ENCODE results near the gene NBPF3.
"Not testable (repeated sequence)": the region's sequence is repeated elsewhere in the genome, so short reads cannot be mapped to it uniquely, and the experiment has no call there.

NBPF3 gene

DNA sequence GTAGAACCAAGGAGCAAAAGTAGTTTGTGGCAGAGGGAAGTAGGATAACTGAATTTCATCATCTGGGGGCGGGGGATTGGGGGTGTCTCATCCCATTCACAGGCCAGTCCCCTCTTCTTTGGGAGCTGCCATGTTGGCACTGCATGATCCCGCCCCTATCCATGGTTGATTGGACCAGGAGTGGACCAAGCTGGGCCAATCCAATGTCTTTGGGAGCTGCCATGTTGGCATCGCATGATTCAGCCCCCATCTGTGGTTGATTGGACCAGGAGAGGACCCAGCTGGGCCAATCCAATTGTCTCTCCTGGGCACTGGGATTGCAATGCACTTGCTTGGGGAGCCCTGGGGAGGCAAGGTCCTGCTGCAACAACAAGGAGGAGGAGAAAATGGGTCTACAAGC, 56.9 kb downstream of the NBPF3 start:
- no peak for DNase-seq

DNA sequence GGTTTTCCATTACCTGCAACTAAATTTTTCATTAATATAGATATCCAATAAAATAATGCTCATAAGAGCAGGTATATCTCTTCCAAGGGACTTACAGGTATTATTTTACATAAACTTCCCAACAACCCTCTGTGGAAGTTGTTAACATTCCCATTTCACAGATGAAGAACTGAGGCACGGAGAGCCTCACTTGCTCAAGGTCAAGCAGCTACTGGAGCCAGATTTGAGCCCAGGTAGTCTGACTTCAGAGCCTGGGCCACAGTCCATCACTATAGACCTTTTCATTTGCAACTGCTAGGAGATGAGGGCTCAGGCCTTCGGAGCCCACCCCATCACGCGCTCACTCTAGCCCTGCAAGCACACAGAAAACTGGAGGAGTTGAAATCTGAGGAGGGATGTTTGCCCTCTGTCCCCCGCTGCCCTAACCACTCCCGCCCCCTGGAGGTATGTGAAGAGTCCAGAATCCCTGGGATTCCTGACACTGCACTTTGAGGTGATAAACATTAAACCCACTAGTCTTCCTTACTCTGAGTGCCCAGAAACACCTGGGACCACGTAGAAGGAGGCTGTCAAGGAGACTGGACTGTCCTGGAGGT, 57.6 kb downstream of the NBPF3 start:
- DNase-seq = no peak

DNA sequence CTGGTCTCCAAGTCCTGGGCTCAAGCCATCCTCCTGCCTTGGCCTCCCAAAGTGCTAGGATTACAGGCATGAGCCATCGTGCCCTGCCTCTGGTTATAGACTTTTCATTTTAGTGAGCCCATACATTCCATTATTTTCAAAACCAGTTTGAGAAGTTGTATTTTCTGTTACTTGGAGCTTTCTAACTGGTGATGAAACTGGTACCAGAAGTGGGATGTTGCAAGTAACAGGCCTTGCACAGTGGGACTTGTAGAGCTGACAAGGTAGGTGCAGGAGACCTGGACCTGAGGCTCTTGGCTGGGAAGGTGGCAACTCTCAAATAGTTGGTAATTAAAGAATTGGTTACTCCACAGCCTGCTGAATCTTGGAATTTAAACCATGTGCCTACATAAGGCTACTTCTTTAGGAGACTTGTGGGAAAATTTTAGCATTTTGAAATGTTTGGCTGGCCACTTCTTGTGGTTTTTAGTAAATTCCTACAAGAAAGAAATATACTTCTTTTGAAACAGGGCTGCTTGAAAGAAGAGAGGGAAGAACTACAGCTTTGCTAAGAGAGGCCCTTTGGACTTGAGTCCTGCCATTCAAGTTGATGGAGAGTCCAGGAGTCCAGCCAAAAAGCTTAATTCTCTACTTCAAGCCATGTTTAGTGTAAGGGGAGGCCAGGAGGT, 59.5 kb downstream of the NBPF3 start:
- DNase-seq = no peak

DNA sequence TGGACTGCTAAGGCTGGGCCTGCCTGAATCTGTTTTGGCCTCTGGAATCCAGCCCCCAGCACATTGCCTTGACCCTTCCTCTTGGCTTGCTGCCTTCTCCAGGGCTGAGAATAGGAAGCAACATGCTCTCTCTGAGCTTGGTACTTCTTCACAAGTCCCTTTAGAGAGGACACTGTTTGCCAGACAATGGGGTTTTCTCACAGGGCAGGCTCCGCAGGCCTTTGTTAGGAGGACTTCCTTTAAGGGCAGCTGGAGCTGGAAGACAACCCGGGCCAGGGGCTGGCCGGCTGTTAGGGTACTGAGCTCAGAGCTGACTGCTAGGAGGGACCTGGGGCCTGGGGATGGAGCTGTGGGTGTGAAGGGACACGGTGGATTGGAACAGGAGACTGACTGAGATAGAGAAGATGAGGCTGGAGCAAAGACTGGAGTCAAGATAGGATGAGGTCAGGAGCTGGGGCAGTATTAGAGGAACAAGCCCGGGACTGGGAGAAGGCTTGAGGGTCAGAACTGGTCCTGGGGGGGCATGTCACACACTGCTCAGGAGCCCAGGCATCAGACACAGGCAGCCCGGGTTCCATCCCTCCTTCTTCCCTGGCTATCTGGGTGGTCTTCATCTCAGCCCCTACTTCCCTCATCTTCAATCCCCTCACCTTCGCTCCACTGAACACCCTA, 63.9 kb downstream of the NBPF3 start:
- DNase-seq = no peak

DNA sequence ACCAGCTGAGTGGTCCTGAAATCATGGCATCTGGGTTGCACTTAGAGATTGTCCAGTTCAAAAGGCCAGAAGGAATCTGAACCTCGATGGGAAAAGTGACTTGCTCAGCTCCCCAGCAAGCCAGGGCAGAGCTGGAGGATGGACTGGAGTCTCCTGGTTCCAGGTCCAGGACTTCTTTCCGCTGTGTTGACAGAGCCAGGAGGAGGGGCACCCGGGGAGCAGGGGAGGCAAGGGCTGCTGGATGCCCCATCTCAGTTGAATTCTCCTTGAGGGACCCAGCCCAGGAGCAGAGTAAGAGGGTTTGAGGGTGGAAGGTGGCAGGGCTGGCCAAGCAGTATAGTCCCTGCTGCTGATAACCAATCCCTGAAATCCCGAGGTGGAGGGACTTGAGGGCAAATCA, 66.9 kb downstream of the NBPF3 start:
- DNase-seq = no peak

DNA sequence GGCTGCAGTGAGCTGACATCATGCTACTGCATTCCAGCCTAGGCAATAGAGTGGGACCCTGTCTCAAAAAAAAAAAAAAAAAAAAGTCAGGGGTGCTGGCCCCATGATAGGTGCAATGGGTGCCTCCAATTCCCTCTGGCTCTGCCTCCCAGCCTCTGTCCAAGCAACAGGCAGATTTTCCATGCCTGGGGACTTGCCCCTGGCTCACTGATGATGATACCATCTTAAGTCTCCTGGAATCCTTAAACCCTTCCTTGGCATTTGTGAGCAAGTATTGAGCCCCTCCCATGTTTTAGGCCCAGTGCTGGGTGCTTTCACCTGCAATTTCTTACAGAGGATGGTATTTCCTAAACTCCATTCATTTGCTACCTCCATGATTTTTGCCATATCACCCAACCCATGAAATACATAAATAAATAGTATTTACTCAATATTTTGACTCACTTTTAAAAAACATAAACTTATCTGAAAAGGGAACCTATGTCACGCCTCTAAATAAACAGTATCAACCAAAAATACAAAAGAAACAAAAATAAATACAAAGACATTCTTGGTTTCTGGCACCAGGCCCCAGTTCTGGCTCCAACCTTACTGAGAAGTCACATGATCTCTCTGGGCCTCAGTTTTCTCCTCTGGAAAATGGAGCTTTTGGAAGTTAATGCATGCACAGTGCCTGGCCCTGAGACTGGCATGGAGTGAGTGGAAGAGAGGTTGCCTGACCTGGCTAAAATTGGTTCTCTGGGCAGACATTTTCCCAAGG, 67.8 kb downstream of the NBPF3 start:
- no peak for DNase-seq

DNA sequence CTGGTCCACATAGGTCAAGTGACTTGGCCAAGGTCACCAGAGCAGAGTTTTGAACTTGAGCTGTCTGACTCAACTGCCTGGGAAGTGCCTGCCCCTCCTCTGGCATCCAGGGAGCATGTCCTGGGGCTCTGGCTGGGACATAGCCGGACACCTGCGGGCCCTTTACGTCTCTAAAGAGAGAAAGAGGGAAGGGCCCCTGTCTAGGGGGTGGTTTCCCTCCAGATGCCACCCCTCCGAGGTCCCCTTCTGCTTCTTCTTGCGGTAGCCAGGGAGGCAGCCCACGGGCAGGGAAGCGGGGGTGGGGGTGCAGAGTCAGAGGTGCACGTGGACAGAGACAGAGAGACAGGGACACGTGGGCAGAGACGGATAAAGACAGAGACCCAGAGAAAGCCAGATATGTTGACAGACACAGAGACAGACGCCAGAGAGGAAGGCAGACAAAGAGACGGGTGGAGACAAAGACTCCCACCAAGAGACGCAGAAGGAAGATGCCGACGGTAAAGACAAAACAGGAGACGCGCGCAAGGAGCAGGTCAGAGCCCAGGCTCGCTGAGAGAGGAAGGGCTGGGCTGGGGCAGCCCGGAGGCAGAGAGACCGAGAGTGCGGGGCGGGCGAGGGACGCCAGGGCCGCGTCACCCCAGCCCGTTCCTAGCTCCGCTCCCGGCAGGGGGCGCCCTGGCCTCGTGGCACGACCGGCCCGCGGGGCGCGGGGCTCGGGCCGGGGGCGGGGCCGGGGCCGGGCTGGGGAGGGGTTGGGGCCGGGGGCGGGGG, 68.8 kb downstream of the NBPF3 start:
- peak; percentile 59 for DNase-seq

DNA sequence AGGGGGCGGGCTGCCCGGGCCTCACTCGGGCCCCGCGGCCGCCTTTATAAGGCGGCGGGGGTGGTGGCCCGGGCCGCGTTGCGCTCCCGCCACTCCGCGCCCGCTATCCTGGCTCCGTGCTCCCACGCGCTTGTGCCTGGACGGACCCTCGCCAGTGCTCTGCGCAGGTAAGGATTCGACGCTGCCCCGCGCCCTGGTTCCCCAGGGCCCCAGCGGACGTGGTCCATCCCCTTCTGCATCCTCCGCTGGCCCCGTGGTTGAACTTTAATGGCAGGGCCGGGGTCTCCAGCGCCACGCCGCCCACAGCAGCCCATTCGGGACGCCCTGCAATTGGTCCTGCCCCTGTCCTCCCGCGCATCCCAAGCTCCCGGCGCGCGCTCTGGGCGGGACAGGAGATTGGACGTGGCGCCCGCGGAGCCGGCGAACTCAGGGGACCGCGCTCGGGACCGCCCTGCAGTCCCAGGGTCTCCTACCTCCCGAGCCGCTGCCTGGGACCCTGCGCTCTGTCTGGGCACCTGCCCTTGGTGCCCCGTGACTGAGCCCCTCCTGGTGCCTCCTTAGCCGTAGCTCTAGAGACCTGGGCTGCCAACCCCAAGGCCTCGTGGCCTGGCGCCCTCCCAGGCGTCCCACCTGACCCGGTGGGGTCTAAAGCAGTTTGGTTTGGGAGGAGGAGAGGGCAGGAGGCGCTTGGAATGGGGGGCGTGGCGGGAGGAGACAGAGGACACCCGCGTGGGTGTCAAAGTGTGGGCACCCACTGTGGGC, 69.6 kb downstream of the NBPF3 start, which contains the start of gene ALPL:
ALPL (plus strand) TSS at position 73 of the 762 bp plus-strand sequence. CDS start 44,659 bp downstream, outside the sequence.
- no peak for DNase-seq

DNA sequence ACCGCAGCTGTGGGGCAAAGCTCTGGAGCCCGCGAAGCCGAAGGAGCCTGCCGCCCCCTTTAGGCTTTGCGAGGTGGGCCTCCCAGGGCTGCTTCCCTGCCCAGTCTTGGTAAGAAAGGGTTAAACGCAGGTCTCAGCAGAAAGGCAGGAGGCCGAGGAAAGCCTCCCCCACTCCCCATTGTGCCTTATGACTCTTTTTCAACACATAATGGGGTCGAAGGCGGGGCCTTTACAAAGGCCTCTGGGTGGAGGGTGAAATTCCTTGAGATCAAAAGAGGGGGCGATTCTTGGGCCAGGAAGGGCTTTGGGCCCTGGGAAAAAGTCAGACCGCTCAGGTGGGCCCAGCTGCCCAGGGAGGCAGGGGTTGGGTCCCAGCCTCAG, 70.2 kb downstream of the NBPF3 start:
- DNase-seq = no peak

DNA sequence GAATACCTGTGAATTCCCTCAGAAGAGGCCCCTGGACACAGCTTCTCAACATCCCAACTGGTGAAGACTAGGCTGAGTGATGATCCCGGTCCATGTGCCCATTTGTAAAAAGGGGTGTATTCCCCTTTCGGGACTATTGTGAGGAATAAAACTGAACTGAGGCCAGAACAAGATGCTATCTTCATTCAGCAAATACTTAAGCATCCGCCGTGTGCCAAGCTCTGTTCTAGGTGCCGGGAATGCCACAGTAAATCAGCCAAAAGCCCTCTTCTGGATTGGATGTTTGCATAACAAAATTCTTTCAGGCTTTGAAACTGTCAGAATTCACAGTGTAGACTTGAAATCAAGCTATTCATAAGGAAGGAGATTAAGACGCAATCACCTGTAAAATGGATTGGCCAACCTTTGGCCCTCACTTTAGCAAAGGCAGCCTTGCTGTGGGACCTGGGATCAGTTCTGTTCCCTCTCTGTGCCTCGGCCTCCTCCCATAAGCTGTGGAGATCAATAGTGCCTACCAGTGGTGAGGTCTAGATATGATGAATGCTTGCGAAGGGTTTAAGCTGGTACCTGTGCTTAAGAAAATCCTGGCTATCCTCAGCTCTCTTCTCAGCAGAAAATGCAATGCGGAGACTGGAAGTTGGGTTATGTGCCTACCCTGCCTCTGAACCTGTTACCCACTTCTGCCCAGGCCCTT, 71.1 kb downstream of the NBPF3 start:
- no peak for DNase-seq

DNA sequence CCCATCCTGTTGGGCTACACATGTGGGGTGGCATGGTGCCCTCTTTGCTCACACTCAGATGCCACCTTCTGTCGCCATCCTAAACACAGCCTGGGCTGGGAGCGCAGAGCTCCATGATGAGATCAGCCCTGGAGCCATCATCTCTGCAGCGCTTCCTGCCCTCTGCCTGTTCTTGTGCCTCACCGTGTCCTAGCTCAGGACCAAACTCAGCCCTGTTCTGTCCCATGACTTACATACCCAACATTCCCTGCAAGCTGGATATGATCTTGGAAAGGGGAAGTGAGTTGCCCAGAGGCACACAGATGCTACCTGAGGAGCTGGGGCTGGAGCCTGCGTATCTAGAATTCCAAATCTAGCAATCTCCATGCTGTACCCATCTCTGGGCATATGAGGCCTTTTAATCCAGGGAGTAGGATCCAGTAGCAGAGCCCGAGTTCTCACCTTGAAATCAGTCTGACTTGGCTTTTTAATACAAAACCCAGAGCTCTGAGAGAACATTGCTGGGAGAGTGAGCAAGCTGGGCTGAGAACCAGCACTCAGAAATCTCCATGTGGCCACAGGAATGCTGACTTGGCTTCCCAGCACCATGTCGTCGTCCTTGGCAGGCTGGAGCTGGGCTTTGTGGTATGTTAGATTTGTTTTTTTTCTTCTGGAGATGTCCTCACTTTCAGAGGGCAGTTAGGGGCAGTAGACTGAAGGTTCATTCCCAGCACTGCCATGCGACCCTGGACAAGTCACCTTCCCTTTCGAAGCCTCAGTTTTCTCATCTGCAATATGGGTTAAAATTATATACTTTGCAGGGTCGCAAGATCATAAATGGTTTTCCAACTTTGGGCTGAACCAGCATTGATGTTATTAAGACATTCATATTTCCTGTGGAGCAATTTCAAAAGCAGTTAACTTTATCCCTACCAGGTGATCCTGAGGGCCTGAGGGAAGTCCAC, 71.9 kb downstream of the NBPF3 start:
- DNase-seq = no peak

DNA sequence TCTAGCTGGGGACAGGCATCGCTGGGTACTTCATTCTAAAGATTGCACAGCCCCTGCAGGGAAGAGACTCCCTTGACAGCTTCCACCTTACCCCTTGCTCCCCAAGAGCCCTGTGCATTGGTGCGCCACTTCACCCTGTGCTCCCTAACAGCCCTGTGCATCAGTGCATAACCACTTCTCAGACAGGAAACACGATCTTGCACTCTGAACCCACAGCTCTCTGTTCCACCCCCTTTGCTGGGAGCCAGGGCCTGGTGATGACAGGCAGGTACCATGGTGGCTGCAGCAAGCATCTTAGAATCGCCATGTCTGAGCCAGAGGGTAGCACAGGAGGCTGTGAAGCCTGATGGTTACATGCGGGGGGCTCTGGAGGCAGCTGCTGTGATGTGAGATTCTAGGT, 74.3 kb downstream of the NBPF3 start:
- no peak for DNase-seq

DNA sequence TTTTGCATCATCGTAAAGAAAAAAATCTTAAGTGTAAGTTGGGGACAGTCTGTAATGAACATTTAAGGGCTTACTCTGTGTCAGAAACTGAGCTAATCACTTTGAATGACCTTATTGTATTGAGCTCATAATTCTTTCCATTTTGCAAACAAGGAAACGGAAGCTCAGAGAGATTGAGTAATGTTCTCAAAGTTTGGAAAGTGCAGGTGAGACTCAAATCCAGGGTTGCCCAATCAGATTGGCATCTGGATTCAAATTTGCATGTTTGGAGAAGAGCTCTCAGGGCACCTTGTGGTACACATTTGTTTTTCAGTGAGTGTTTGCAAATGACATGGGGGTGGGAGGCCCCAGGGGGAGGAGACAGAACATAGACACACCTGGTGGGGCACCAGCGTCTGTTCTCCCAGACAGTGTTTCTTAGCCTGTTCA, 77.2 kb downstream of the NBPF3 start:
- DNase-seq = no peak

DNA sequence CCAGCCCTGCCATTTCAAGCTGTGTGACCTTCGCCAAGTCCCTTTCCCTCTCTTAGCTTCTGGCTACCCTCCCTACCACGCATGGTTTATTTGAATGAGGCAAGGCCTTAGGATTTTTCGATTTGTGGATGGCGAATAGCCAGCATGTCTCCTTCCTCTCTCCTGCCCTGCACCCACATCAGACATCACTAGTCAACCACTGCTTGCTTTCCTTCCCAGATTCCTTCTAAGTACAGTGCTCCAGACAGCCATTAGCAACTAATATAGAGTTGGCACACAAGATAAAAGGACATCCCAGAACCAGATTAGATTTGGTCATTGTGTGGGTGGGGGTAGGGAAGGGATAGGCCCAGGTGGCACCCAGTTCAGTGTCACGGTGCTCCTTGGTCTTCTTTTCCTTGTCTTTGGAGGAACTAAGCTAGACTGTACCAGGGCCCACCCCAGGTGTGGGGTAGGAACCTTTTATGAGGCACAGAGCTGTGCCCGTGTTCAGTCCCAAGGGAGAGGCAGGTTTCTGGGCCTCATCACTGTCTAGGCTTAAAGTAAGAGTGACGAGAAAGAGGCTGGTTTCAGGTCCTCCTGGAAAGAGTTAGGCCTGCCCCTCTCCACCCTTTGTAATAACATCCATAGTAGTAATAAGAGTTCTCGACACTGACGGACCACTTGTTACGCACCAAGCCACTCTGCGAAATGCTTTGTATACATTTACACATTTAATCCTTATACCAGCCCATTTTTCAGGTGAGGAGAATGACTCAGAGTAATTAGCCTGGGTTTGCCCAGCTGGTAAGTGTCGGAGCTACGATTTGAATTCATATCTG, 77.9 kb downstream of the NBPF3 start:
- no peak for DNase-seq

DNA sequence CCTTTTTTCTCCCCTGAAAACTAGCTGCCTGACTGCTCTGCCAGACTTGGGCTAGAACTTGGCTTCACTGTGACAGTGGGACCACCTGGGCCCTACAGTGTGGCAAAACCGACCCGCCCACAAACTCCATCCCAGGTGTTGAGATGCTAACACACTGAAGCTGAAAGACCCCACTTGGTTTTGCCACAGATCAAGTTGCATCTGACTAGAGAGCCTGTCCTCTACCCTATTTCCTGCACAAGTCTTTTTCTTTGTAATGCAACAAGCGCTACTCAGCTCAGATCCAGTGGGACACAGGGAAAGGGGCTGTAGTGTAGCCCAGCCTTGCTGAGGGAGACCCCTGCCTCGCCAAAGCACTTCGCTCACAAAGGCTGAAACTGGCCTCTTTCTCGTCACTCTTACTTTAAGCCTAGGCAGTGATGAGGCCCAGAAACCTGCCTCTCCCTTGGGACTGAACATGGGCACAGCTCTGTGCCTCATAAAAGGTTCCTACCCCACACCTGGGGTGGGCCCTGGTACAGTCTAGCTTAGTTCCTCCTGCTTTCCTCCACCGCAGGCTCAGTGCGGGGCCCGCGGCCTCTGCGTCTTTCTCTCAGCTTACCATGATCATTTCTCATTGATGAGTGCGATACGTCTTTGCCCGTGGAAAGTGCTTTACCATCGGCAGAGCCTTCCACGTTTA, 79.0 kb downstream of the NBPF3 start:
- no peak for DNase-seq

DNA sequence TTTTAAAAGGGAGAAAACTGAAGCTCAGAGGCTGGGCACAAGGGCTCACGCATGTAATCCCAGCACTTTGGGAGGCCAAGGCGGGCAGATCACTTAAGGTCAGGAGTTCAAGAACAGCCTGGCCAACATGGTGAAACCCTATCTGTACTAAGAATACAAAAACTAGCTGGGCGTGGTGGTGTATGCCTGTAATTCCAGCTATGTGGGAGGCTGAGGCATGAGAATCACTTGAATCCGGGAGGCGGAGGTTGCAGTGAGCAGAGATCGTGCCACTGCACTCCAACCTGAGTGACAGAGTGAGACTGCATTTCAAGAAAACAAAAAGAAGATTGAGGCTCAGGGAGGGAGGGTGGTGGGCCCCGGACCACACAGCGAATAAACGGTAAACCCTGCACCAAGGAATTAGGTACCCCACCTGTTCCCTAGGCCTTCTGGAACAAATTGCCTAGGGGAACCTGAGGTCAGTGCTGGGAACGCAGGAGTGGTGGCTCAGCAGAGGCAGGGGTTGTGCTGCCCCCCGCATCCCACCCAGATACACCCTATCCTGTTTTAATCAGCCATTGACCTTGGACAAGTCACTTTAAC, 79.6 kb downstream of the NBPF3 start:
- not testable (repeated sequence) for DNase-seq

DNA sequence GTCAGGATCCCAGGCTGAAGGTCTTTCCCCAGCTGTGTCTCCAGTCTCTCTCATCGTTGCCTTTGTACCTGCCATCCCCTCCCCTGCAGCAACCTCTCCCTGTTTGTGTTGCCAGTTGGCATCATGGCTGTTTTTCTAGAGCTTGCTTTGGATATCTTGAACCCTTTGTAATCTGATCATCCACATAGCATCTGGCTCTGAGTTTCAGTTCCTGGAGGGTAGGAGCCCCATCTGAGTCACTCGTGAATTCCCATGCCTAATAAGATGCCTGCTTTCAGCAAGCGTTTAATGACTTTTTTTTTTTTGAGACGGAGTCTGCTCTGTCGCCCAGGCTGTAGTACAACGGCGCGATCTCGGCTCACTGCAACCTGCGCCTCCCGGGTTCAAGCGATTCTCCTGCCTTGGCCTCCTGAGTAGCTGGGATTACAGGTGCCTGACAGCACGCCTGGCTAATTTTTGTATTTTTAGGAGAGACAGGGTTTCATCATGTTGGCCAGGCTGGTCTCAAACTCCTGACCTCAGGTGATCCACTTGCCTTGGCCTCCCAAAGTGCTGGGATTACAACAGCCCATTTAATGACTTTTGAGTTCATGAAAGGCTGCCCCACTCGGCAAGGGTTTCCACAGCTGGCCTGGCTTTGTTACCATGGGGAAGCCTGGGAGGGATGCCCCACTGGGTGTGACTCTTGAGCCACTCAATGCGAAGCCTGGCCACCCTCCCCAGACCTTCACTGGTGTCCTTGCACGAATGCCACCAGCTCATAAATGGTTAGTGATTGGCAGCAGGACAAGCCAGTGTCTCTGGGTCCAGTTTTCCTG, 81.2 kb downstream of the NBPF3 start:
- no peak for DNase-seq

Measured in T-helper 9 cell (primary cell).